HUES64 (cell line): ENCODE data around the gene ATP8B2. TPM values are rescaled to one million over a fixed set of nuclear protein-coding genes. Genes with fewer than 3 reads are reported as not detected.
"Not testable (repeated sequence)": the region's sequence is repeated elsewhere in the genome, so short reads cannot be mapped to it uniquely, and the experiment has no call there.

Experiments used
- H3K27ac ChIP-seq: 2 replicates; pipeline ENCODE4 v1.7.0; 2013; ENCODE audit warnings: low read depth, low read length, inconsistent platforms
- H3K27me3 ChIP-seq: 2 replicates; pipeline ENCODE4 v1.6.1; 2013; ENCODE audit warnings: mild to moderate bottlenecking, low read length; ENCODE audit not compliant: insufficient read depth
- H3K36me3 ChIP-seq: 2 replicates; pipeline ENCODE4 v1.6.1; 2013; ENCODE audit warnings: mild to moderate bottlenecking, low read length; ENCODE audit not compliant: insufficient read depth
- H3K4me1 ChIP-seq: 2 replicates; pipeline ENCODE4 v1.6.1; 2013; ENCODE audit warnings: mild to moderate bottlenecking, low read length, moderate library complexity; ENCODE audit not compliant: insufficient read depth
- H3K4me3 ChIP-seq: 2 replicates; pipeline ENCODE4 v1.5.1; 2013; ENCODE audit warnings: mild to moderate bottlenecking, low read length, moderate library complexity
- H3K9ac ChIP-seq: 2 replicates; pipeline ENCODE4 v1.6.1; 2013; ENCODE audit warnings: mild to moderate bottlenecking, low read depth, low read length
- H3K9me3 ChIP-seq: 2 replicates; pipeline ENCODE4 v1.6.1; 2013; ENCODE audit warnings: low read depth, low read length; ENCODE audit not compliant: insufficient read depth
- WGBS: fragments of 150-250, 120-280 bp; methylation state at CpG from one replicate; pipeline ENCODE4 v1.1.7; 2013; ENCODE audit warnings: missing lambda C conversion rate; 5-methylcytosine and 5-hydroxymethylcytosine counted together
- polyA plus RNA-seq, 2 experiments: library from polyadenylated mRNA; stranded (reverse); fragments of 50-300 nt; gene quantifications; one replicate each; pipeline ENCODE4 v1.2.3, GENCODE V29; 2013

The ATP8B2 gene, protein sequence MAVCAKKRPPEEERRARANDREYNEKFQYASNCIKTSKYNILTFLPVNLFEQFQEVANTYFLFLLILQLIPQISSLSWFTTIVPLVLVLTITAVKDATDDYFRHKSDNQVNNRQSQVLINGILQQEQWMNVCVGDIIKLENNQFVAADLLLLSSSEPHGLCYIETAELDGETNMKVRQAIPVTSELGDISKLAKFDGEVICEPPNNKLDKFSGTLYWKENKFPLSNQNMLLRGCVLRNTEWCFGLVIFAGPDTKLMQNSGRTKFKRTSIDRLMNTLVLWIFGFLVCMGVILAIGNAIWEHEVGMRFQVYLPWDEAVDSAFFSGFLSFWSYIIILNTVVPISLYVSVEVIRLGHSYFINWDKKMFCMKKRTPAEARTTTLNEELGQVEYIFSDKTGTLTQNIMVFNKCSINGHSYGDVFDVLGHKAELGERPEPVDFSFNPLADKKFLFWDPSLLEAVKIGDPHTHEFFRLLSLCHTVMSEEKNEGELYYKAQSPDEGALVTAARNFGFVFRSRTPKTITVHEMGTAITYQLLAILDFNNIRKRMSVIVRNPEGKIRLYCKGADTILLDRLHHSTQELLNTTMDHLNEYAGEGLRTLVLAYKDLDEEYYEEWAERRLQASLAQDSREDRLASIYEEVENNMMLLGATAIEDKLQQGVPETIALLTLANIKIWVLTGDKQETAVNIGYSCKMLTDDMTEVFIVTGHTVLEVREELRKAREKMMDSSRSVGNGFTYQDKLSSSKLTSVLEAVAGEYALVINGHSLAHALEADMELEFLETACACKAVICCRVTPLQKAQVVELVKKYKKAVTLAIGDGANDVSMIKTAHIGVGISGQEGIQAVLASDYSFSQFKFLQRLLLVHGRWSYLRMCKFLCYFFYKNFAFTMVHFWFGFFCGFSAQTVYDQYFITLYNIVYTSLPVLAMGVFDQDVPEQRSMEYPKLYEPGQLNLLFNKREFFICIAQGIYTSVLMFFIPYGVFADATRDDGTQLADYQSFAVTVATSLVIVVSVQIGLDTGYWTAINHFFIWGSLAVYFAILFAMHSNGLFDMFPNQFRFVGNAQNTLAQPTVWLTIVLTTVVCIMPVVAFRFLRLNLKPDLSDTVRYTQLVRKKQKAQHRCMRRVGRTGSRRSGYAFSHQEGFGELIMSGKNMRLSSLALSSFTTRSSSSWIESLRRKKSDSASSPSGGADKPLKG
- 22.6 TPM for polyA plus RNA-seq (2013, experiment 1 of 2)
- 25.2 TPM for polyA plus RNA-seq (2013, experiment 2 of 2)

- no peaks in the 10 kb centered on the region for H3K9me3 ChIP-seq
- H3K36me3 ChIP-seq, result no peaks in the 10 kb centered on the region
- no peaks in the 10 kb centered on the region; the same call in 1 of the 2 replicates for H3K27me3 ChIP-seq
- peak within 1 kb of the TSS; percentile 73 for H3K27ac ChIP-seq
- H3K9ac ChIP-seq, result peak within 1 kb of the TSS; percentile 60
- WGBS, result under 1% methylated on average over 42 of the region's 56 CpGs
- peak within 1 kb of the TSS; percentile 99 for H3K4me3 ChIP-seq
- H3K4me1 ChIP-seq, result peaks cover 28% of the 10 kb centered on the region
Observed at GRCh38 chr1:154324669-154325582, at the start of gene ATP8B2. Gene ATP8B2, plus strand, starts transcription at chr1:154325525. Its CDS starts 2,617 bp downstream, at chr1:154328142.

DNA sequence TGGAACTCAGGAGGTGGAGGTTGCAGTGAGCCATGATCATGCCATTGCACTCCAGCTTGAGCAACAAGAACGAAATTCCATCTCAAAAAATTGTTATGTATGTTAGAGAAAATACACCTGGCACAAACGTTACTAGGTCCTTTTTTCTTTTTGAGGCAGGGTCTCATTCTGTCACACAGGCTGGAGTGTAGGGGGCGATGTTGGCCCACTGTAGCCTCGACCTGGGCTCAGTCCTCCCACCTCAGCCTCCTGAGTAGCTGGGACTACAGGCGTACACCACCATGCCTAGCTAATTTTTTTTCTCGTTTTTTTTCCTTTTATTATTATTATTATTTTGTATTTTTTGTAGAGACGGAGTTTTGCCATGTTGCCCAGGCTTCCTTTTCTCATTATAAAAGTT is 48.5 kb upstream of the ATP8B2 start:
- Histone ChIP-seq H3K9ac (no peak overlapping the region), H3K36me3 (peaks cover 19% of the 10 kb centered on the region), H3K4me3 (no peak overlapping the region), H3K9me3 (no peaks in the 10 kb centered on the region), H3K27ac (no peak overlapping the region), H3K4me1 (peaks cover 4% of the 10 kb centered on the region; the same call in 1 of the 2 replicates), H3K27me3 (no peaks in the 10 kb centered on the region)
- WGBS, result 96% methylated on average over 4 of the region's 7 CpGs

- not testable (repeated sequence) for H3K36me3 ChIP-seq, H3K9ac ChIP-seq, H3K9me3 ChIP-seq, H3K4me3 ChIP-seq, H3K27me3 ChIP-seq, H3K4me1 ChIP-seq, H3K27ac ChIP-seq
- 94% methylated on average over 26 of the region's 30 CpGs for WGBS
Observed at GRCh38 chr1:154287591-154287990, 37.7 kb upstream of the ATP8B2 start.

DNA sequence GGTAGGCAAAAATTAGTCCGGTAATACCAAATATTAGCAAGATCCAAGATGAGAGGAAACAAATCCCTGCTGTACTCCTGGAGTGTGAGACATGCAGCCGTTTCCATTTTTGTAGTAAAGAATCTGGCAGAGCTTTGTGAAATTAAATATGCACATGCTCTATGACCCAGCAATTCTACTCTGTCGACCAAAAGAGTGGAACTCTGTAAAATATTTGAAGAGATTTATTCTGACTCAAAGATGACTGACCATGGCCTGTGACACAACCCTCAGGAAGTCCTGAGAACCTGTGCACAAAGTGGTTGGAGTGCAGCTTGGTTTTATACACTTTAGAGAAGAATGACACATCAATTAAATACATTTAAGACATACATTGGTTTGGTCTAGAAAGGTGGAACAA is 36.7 kb upstream of the ATP8B2 start:
- H3K9ac ChIP-seq, result no peak overlapping the region
- no peak overlapping the region for H3K4me3 ChIP-seq
- WGBS, result 92% methylated on average over 3 of the region's 3 CpGs
- no peak overlapping the region for H3K27ac ChIP-seq
- H3K36me3 ChIP-seq, result no peaks in the 10 kb centered on the region
- no peaks in the 10 kb centered on the region for H3K4me1 ChIP-seq
- no peaks in the 10 kb centered on the region for H3K9me3 ChIP-seq
- no peaks in the 10 kb centered on the region for H3K27me3 ChIP-seq

DNA sequence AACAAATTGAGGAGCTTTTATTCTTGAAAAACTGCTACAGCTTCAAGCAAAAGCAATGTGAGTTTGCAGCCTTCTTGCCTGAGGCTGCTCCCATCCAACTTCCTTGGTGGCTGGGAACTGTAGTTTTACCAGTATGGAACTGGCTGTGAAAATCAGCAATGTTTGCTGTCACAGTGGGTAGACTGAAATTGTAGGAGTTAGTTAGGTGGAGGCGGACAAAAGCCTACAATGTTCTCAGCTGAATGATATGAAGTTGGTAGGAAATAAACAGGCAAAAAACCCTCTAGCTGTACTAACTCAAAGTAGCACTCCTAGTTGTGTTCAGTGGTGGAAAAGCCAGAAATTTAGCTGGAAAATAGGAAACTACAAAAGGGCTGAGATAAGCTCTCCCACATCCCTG is 34.4 kb upstream of the ATP8B2 start:
- Histone ChIP-seq H3K4me3 (no peak overlapping the region), H3K27ac (no peak overlapping the region), H3K4me1 (no peaks in the 10 kb centered on the region), H3K9me3 (peaks cover 13% of the 10 kb centered on the region), H3K9ac (no peak overlapping the region), H3K36me3 (no peaks in the 10 kb centered on the region), H3K27me3 (no peaks in the 10 kb centered on the region)
- 100% methylated on average over 1 of the region's 1 CpG for WGBS

GRCh38 chr1:154295408-154296235 is 29.7 kb upstream of the ATP8B2 start:
- Histone ChIP-seq H3K4me1 (no peaks in the 10 kb centered on the region), H3K36me3 (no peaks in the 10 kb centered on the region), H3K27ac (no peak overlapping the region)

GRCh38 chr1:154301582-154301981 is 23.7 kb upstream of the ATP8B2 start:
- Histone ChIP-seq H3K36me3 (no peaks in the 10 kb centered on the region), H3K4me3 (no peak overlapping the region), H3K27me3 (no peaks in the 10 kb centered on the region), H3K4me1 (no peaks in the 10 kb centered on the region), H3K27ac (no peak overlapping the region), H3K9me3 (no peaks in the 10 kb centered on the region), H3K9ac (no peak overlapping the region)
- WGBS, result 86% methylated on average over 1 of the region's 1 CpG

More at GRCh38 chr1:154295408-154296235, 29.7 kb upstream of the ATP8B2 start:
- H3K9me3 ChIP-seq, result peaks cover 13% of the 10 kb centered on the region
- H3K9ac ChIP-seq, result no peak overlapping the region
- no peaks in the 10 kb centered on the region for H3K27me3 ChIP-seq
- H3K4me3 ChIP-seq, result no peak overlapping the region
- 90% methylated on average over 8 of the region's 8 CpGs for WGBS

DNA sequence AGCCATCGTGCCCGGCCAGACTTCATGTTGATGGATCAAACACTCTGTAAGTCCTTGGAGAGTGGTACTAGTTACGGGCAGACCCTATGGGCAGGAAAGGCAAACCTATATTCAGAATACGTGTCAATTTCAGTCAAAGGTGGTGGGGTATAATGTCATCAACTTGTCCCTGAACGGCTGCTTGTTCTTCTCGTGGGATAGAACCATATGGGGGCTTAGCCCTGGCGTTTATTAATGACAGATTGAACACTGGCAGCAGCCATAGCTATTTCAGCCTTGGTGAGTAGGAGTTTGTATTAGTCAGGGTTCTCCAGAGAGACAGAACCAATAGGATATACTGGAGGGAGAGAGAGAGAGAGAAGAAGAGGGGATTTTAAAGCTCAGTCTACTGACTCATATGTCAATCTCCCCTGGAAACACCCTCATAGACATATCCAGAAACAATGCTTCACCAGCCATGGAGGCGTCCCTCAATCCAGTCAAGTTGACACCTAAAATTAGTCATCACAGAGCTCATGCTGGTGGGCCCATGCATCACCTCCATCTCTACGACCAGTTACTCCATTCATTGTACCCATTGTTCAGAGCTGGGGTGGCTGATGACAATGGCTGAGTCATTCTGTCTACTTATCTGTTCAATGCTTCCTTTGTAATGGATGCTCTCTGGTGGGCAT is 20.5 kb upstream of the ATP8B2 start:
- H3K27ac ChIP-seq, result no peak overlapping the region

DNA sequence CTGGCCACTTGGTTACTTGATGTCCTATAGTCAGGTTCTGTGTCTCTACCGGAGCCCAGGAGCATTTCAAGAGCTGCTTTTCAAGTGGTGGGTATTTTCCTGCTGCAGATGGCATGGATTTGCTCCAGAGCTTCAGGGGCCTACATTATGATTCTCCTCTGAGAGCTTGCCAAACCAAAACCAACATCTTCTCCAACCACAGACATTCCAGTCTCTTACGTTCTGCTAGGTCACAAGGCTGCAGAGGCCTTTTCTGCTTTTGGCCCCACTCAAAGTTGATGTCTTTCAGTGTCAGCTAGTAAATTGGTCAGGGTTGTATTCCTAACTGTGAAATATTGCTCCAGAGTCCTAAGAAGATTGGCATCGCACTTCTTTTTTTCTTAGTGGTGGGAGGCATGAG is 19.2 kb upstream of the ATP8B2 start:
- WGBS, result 98% methylated on average over 3 of the region's 3 CpGs
- no peaks in the 10 kb centered on the region for H3K9me3 ChIP-seq
- H3K27ac ChIP-seq, result no peak overlapping the region
- H3K4me3 ChIP-seq, result no peak overlapping the region
- no peaks in the 10 kb centered on the region for H3K27me3 ChIP-seq
- H3K36me3 ChIP-seq, result no peaks in the 10 kb centered on the region
- no peaks in the 10 kb centered on the region for H3K4me1 ChIP-seq
- H3K9ac ChIP-seq, result no peak overlapping the region

More for the DNA sequence above, 20.5 kb upstream of the ATP8B2 start:
- Histone ChIP-seq H3K27me3 (no peaks in the 10 kb centered on the region), H3K4me1 (no peaks in the 10 kb centered on the region), H3K4me3 (no peak overlapping the region), H3K9me3 (no peaks in the 10 kb centered on the region), H3K9ac (no peak overlapping the region), H3K36me3 (no peaks in the 10 kb centered on the region)
- WGBS, result 87% methylated on average over 9 of the region's 9 CpGs
